COR-L47 (cell line): ENCODE measurements around the gene KCNN3.
A peak's percentile ranks its signal among the peaks of the same experiment; 100 is the strongest.

Experiments
- DNase-seq: peaks from one replicate; lab custom pipeline; 2025; lab: John Stamatoyannopoulos, UW

The KCNN3 gene

GRCh38 chr1:154770897-154771594, 99.0 kb downstream of the KCNN3 start:
- DNase-seq = no peak

DNA sequence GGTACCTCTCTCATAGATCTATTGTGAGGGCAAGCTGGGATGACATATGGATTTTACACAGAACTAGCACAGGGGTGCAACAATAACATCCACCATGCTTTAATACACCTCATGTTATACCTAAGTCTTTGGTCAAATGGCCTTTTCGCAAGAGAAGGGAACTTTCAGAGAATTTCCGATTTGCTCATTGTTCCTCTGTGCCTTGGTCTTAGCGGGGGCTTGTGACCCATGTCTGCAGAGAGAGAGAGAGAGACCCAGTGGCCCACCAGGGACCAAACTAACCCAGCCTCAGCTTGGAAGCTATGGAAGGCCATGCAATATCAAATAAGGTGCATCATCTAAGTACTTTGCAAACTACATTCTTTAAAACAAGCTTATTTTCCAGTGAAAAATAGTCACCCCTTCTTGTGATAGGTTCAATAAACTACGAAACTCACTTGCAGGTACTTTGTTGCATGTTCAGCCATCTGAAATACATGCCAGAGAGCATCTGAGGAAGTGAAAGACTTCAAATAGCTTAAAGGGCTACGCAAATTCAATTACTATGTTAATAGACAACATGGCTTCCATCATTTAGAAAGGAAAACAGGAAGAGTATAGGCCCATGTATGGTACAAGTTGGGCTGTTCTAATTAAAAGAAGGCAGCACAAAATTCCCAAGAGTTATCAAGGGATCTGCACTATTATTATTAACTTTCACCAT, 100.7 kb downstream of the KCNN3 start:
- DNase-seq = no peak

GRCh38 chr1:154768456-154769125, 101.5 kb downstream of the KCNN3 start:
- DNase-seq = no peak

DNA sequence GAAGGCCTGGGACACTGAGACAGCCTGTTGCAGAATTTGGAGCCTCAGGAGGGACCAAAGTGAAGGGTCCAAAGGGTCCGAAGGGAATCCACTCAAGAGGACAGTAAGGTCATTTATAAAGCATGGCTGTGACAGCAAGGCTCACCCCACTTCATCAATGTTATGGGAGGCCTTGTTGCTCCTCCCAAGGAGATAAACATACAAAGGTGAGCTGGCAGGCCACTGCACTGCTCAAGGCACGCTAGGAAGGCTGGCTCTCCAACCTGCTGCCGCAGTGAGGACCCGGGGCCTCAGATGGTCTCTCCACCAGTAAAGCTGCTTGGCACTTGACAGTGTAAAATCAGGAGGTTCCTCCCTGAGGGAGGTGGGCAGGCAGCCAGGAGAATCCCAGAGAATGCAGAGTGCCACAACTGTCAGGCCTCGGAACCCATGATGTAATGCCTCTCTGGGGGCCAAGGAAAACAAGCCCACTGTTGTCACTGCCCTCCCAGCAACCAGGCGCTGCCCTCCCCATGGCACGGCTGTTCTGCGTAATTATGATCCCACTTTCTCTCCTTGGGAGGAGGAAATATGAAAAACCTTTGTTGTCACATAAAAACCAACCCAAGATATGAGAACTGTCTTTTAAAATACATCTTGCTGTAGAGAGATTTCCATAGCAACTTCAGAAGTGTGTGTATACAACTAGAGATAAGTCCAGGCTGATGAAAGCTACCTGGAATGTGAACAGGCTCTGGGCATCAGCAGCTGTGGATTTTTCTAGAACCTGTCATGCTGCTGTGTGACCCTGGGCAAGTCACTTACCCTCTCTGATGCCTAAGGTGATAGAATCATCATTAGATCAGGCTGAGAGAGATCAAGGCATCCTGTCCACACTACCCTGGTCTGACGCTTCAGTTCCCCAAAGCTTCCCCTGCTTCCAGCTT, 102.5 kb downstream of the KCNN3 start:
- peak; percentile 28 for DNase-seq

- no peak for DNase-seq
Measured at GRCh38 chr1:154765970-154766369, 104.1 kb downstream of the KCNN3 start.

DNA sequence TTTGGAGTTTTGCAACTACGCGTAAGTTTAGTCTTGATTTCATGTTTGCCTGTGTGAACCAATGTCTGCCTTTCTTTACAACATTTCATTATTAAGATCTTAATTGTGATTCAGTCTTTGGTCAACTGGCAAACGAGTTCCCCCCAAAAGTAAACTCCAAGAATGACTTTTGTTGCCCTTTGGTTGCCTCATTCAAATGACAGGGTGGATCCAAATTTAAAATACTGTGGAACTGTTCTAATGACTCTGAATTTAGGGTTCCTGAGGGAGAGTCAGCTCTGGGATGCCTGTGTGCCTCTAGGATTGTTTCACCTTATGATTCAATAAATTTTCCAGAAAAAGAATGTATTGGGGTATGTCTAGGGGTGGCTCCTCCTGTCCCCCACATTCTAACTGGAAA, 105.3 kb downstream of the KCNN3 start:
- DNase-seq = no peak

GRCh38 chr1:154764181-154764580, 105.9 kb downstream of the KCNN3 start:
- no peak for DNase-seq

- peak; percentile 39 for DNase-seq
Measured at GRCh38 chr1:154760469-154760933, 109.6 kb downstream of the KCNN3 start.

DNA sequence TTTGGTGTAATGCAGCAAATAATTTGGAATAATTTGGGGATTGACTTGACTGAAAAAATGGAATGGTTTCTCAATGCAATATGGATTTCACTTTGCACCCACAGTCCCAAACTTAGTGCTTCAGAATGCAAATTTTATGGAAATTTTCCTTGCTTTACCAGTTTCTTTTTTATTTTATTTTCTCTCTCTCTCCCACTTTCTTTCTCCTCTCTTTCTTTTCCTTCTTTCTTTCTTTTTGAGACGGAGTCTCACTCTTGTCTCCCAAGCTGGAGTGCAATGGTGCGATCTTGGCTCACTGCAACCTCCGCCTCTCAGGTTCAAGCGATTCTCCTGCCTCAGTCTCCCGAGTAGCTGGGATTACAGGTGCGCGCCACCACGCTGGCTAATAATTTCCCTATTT, 110.3 kb downstream of the KCNN3 start:
- no peak for DNase-seq

- DNase-seq = no peak
Measured at GRCh38 chr1:154759196-154759595, 110.9 kb downstream of the KCNN3 start.

- DNase-seq = no peak
Measured at GRCh38 chr1:154758346-154758745, 111.7 kb downstream of the KCNN3 start.

- DNase-seq = no peak
Measured at GRCh38 chr1:154756793-154757548, 113.1 kb downstream of the KCNN3 start.

DNA sequence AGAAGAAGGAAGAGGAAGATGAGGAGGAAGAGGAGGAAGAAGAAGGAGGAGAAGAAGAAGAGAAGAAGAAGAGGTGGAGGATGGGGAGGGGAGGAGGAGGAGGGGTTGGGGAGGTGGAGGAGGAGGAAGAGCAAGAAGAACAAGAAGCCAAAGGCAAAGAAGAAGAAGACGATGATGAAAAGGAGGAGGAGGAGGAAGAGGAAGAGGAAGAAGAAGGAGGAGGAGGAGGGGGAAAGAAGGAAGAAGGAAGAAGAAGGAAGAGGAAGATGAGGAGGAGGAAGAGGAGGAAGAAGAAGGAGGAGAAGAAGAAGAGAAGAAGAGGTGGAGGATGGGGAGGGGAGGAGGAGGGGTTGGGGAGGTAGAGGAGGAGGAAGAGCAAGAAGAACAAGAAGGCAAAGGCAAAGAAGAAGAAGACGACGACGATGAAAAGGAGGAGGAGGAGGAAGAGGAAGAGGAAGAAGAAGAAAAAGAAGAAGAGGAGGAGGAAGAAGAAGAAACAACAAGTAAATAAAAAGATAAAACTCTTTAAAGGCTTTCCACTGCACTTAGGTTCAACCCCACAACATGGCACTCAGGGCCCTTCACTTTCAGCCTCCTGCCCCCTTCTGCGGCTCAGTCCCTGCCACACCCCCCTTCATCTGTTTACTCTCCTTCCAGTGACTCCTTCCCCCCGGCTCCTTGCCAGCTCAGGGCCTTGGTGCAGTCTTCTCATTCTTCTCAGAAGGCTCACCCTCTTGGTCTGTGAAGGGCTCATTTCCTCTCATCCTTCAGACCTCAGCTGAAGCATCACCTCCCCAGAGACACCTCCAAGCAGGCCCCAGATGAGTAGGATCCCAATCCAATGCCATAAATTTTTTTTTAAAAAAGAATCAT, 114.0 kb downstream of the KCNN3 start:
- DNase-seq = no peak

DNA sequence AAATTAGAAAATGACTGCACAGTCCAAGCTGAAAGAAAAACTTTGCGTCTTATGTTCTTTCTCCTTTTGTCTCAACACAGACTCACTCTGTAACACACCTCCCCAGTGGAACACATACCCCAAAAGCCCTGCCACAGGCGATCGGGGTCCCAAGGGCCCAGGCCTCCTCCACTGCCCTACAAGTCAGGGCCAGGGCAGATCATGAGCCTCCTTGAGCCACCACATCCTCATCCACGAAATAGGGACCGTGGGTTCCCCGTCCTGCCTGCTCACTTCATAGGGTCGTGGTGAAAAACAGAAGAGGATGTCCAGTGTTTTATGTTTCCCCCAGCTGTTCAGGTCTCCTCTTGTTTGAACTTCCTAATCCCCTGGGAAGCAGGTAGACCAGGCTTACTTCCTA, 116.7 kb downstream of the KCNN3 start:
- no peak for DNase-seq

GRCh38 chr1:154752273-154753030, 117.6 kb downstream of the KCNN3 start:
- DNase-seq = no peak

- DNase-seq = no peak
Measured at GRCh38 chr1:154751690-154752089, 118.4 kb downstream of the KCNN3 start.

DNA sequence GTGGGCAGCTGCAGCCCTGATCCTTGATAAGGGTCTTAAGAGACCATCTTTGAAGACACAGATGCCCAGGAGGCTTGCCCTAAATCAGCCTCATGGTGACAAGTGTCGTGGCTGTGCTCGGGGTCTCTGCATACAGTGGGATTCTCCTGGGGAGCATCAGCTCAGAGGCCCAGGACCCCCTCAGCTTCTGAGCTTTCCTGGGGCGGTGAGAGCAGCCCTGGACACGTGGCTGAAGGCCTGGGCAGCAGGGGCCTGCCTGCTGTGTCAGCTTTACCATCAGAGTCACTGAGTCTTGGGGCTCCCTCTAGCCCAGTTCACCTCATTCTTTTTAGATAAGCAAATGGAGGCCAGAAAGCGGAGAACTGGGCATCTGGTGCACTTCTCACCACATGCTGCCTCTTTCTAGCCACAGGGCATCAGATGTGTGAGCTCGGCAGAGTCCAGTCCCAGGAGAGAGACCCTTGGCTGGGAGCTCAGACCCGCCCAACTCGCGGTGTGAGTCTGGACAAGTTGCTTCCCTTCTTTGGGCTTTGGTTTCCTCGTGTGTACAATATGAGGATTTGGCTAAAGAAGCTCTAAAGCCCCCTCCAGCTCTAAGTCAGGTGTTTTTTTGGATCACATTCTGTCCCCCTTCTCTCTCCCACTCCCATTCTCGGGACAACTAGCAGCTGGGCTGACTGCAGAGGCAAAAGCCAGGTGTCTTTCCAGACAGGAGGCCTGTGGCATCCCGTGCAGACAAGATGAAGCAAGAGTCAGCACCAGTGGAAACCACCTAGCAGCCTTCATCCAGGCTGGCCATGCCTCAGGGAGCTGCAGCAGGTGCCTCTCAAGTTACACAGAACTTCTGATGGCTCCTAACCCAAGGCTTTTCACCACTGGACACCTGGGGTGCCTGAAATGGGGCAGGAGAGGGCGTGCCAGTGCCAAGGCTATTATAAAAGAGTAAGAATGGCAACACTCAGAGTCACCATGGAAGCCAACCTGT, 119.1 kb downstream of the KCNN3 start:
- DNase-seq = no peak

DNA sequence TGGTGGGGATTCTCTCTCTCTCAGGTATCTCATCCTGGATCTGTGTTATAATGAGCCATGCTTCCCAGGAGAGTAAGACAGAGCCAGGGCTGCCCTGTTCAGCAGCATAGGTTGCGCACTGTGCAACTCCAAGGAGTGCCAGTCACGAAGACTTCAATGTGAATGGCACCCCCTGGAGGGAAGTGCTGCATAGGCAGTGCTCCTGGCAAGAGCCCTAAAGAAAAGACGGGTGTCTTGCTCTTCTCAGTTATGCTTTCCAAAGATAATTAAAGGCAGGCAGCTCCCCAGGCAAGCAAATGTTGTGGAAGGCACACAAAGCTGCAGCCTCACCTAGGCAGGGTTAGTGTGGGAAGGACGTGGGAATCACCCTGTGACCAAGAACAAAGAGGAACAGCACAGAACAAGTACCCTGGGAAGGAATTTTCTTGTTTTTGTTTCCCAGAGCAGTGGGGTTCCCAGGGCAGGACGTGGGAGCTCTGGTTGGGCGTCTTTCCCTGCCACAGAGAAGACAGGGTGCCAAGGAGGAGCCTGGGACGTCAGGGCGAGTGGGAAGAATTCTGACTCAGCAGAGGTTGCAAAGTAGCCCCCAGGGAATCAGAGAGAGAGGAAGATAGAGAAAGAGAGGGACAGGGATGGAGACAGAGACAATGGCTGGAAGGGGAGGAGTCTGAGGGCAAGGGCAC, 120.9 kb downstream of the KCNN3 start:
- peak; percentile 16 for DNase-seq
